Left lobe of liver (tissue), 2 donors: Measurements from ENCODE around the gene ZNF445. TPM values are rescaled to one million over a fixed set of nuclear protein-coding genes. Genes with fewer than 3 reads are reported as not detected.
"Not testable (repeated sequence)": the region's sequence is repeated elsewhere in the genome, so short reads cannot be mapped to it uniquely, and the experiment has no call there.

Source experiments
- ATAC-seq: fragments of 200-7000 bp; cut with Tn5 transposase; one replicate; pipeline ENCODE4 v1.9.1; 2020; ENCODE audit warnings: mild to moderate bottlenecking, moderate library complexity
- DNase-seq: peaks from one replicate; pipeline ENCODE4 v3.0.0-alpha.2; 2020; ENCODE audit warnings: low spot score
- total RNA-seq: library from RNA; stranded (reverse); gene quantifications from one replicate; pipeline ENCODE4 v1.2.1, GENCODE V29; 2021
- donor health status: DM: no; HTN: no; CAD: no; lungs with moderate emphysema.
- donor health status: DM: no; HTN: yes; CAD: no.

Gene ZNF445
- total RNA-seq, result 10.6 TPM

- ATAC-seq (peak; percentile 99), DNase-seq (peak; percentile 85)
Measured at GRCh38 chr3:44477312-44478030, at the start of gene ZNF445. ZNF445 (minus strand) TSS chr3:44477670; CDS start chr3:44455549, 22,121 bp downstream.

GRCh38 chr3:44525060-44525459, 47.6 kb upstream of the ZNF445 start:
- no peak for DNase-seq
- ATAC-seq, result no peak

GRCh38 chr3:44522494-44522933, 45.0 kb upstream of the ZNF445 start:
- ATAC-seq (no peak), DNase-seq (no peak)

DNA sequence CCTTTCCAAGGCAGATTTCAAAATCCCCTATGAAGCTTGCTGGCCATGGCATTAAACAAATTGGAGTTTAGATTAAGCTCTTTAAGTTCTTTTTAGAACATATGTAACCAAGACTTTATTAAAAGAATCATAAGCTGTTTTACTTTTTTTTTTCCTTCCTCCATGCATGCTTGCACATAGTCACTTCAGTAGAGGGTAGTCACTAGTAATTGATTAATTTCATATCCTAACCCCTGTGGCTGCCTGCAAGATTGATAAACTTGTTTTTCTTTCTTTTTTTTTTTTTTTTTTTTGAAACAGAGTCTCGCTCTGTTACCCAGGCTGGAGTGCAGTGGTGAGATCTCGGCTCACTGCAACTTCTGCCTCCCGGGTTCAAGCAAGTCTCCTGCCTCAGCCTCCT, 44.3 kb upstream of the ZNF445 start:
- DNase-seq (no peak), ATAC-seq (no peak)

GRCh38 chr3:44518782-44519156, 41.3 kb upstream of the ZNF445 start:
- DNase-seq (no peak), ATAC-seq (no peak)

DNA sequence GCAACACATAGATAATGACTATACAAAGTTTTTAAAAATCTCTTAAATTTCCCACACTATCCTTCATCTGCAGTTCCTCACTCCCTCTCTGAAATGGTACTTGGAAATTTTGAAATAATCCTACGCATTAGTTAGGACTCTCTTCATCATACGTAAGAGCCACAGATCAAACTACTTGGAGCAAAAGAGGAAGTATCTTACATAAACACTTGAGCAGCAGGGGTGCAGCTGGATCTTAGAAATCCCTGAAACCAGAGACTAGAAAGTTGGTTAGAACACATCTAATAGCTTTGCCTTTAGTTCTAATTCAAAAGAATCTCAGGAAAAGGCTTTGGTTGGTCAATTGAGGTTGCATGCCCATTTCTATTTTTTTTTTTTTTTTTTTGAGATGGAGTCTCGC, 38.8 kb upstream of the ZNF445 start:
- no peak for DNase-seq

DNA sequence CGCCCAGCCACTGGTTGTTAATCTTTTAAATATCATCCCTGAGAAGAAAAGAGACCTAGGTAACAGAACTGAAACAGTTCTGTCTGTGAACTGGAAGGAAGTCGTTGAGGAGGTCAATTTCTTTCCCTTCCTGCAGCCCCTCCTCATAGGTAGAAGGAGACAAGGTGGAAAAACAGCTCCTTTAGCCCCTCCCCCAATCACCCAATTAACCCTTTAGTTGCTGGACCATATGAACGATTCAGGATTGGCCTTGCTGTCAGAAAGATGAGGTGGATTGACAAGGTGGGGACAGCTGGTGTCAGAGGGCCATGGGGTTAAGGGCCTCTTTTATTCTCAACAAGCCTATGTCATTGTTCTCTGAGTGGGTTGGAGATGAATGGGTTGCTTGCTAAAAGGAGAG, 36.0 kb upstream of the ZNF445 start:
- ATAC-seq (no peak), DNase-seq (no peak)

More for the DNA sequence above, 38.8 kb upstream of the ZNF445 start:
- ATAC-seq, result no peak

DNA sequence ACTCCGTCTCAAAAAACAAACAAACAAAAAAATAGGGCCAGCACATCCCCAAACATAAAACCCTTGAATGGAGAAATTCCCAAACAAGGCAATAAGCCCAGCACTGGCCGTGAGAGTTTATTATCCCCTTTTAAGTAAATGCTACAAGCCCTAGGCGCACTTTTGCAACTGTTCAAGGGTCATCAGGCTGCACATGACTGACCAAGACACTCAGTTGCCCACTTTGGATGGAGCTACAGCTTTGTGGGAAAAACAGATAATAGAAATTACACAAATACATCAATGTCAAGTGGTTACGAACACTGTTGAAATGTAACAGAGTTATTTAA, 33.7 kb upstream of the ZNF445 start:
- peak; percentile 30 for ATAC-seq
- DNase-seq, result peak; percentile 47

DNA sequence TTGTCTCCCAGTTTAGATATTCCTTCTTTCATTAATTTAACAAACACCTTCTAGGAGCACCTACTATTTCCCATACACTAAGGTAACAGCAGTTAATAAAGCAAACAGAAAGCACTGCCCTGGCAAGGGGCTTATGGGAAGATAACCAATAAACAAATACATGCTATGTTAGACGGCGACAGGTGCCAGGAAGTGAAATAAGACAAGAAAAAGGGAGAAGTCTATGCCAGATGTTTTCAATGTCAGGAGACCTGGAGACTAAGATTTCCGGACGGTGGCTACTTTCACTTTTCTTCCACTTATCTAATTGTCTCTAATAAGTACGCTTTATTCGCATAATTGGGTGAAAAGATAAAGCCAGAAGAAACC, 32.5 kb upstream of the ZNF445 start:
- DNase-seq, result no peak
- peak; percentile 6 for ATAC-seq

- ATAC-seq (no peak), DNase-seq (no peak)
Measured at GRCh38 chr3:44509393-44509921, 32.0 kb upstream of the ZNF445 start.

DNA sequence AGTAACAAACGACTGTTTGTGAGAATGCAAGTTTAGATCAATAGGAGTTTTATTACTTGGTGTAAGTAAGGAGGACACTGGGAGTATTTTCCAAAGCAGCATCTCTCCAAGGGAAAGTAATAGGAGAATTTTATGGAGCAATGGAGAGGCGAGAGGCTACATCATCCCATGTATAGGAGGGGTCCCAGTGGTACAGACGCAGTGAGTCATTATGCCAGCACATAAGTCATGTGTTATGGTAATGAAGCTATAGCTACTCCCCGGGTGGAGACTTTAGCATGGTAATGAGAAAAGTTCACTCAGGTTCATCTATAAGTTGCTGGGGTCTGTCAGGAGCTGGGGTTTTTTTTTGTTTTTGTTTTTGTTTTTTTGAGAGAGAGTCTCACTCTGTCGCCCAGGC, 29.5 kb upstream of the ZNF445 start:
- DNase-seq (no peak), ATAC-seq (no peak)

GRCh38 chr3:44506556-44506955, 29.1 kb upstream of the ZNF445 start:
- no peak for DNase-seq
- no peak for ATAC-seq

DNA sequence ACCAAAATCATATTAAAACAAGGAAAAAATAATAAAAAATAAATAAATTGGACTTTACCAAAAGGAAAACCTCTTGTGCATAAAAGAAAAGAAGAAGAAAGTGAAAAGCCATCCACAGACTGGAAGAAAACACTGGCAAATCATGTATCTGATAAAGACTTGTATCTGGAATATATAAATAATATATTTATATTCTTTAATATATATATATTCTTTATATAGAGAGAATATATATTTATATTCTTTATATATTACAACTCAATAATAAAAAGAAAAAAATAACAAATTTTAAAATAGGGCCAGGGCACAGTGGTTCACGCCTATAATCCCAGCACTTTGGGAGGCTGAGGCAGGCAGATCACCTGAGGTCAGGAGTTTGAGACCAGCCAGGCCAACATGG, 27.1 kb upstream of the ZNF445 start:
- DNase-seq, result no peak
- no peak for ATAC-seq

- not testable (repeated sequence) for ATAC-seq, DNase-seq
Measured at GRCh38 chr3:44503178-44503577, 25.7 kb upstream of the ZNF445 start.

DNA sequence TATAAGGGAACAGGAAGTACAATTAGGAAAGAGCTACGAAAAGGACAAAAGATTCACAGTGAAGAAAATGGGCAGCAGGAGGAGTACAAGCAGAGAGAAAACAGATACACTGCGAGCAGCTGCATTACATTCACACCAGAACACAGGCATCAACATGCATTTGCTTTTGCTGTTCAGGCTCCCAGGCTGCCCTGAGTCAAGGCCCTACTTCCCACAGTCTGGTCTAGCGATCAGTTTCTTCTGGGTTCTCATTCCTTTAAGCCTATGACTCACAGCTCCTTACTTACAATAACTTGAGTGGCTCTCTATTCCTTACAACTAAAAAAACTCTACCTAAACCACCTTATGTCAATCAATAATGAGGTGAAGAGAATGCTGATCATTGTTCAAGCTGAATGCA, 24.5 kb upstream of the ZNF445 start:
- DNase-seq (no peak), ATAC-seq (no peak)

- ATAC-seq, DNase-seq: not testable (repeated sequence)
Measured at GRCh38 chr3:44499899-44500168, 22.4 kb upstream of the ZNF445 start.

- DNase-seq (no peak), ATAC-seq (no peak)
Measured at GRCh38 chr3:44499149-44499898, 21.9 kb upstream of the ZNF445 start.

DNA sequence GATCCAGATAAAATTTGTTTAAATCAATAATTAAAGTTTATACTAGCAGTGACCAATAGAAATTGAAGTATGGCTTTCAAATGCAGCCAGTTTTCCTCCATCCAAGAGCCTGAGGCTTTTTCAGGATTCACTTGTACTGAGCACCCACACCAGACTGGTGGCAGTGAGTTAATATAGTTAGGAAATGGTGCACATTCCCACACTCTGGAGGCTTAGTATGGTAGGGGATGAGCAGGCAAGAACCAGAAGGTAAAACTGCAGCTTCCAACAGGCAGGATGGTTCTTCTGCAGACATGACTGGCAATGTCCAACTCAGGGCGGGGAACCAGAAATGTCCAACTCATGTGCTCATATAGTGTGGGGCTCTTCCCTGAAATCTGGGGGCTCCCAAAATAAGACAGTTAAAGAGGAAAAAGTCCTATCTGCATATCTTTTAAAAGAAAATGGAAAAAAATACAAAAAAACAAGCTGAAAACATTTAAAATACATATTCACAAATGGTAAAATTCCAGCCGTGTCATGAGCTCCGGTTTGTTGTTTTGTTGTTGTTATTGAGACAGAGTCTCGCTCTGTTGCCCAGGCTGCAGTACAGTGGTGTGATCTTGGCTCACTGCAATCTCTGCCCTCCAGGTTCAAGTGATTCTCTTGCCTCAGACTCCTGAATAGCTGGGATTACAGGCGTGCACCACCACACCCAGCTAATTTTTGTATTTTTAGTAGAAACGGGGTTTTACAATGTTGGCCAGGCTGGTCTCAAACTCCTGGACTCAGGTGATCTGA, 18.4 kb upstream of the ZNF445 start:
- DNase-seq (no peak), ATAC-seq (no peak)

DNA sequence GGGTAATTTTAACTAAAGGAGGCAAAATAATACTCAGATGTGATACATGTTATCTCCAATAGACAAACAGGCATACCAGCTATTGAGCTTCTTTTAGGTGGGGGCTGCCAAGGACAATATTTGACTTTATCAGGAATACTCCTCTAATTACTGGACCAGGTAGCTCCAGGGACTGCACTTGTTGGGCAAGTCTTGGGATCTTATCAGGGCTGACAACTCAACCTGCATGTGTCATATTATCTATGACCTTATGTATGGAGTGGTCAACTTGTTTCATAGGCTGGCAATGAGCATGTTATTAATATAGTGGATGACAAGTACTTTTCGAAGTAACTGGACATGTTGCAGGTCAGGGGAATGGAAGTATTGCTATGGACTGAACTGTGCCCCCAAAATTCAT, 15.0 kb upstream of the ZNF445 start:
- ATAC-seq, result no peak
- DNase-seq, result no peak

DNA sequence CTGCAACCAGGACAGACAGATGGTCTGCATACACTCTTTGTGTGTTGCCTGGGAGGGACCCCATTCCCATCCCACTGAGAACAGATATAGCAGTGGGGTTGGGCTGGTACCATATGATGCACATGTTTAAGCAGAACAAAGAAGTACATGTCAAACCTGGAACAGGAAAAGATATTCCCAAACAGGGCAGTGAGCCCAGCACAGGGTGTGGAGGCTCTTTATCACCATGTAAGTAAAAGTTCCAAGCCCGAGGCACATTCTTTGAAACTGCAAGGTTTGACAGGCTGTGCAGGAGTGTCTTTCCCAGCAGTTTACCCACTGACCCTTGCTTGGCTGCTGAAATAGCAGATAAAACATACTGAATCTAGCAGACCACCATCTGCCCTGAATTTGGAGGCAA, 5.3 kb upstream of the ZNF445 start:
- DNase-seq (no peak), ATAC-seq (no peak)

DNA sequence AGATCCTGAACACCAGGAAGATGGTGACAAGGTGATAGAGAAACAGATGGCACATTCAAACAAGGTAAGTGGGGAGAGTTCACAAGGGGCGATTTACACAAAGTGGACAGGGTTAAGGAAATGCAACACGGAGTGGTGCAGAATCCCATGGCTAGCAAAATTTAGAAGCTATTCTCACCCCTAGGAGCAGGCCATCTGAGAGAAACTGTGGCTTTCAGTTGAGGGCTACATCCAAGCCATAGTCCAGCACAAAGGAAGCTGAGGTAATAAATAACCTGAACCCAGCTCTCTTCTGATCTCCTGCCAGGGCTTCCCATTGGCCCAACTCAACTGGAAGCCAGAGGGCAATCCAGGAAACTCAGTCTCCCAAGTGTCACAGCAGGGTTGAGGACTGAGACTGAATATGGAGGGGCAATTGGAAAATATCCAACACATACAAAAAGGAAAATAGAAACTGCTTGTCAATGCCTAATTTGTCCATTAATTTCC, 1.2 kb upstream of the ZNF445 start:
- no peak for DNase-seq
- ATAC-seq, result no peak

GRCh38 chr3:44478055-44478468, 592 bp upstream of the ZNF445 start:
- no peak for DNase-seq

More at GRCh38 chr3:44478055-44478468, 592 bp upstream of the ZNF445 start:
- peak; percentile 6 for ATAC-seq
